SJSA1 (cell line): ENCODE results near the gene FXYD7. TPM values are rescaled to one million over a fixed set of nuclear protein-coding genes. Genes with fewer than 3 reads are reported as not detected.
"Not testable (repeated sequence)": the region's sequence is repeated elsewhere in the genome, so short reads cannot be mapped to it uniquely, and the experiment has no call there.

Experiments used
- DNase-seq, 2 experiments: peaks; one replicate each; pipeline ENCODE4 v3.0.0-alpha.2; 2015 to 2020; ENCODE audit warnings: low spot score in 2 of 2, low read depth in 1 of 2
- H3K27ac ChIP-seq: fragments of 250-450 bp; sonication (Bioruptor Pico); 2 replicates; pipeline ENCODE4 v1.5.1; 2020; ENCODE audit warnings: mild to moderate bottlenecking, moderate library complexity
- H3K27me3 ChIP-seq: fragments of 250-450 bp; sonication (Bioruptor Pico); replicated peaks from 2 replicates; pipeline ENCODE4 v1.5.1; 2020; ENCODE audit warnings: mild to moderate bottlenecking, moderate library complexity
- H3K36me3 ChIP-seq: fragments of 250-450 bp; sonication (Bioruptor Pico); 2 replicates; pipeline ENCODE4 v1.5.1; 2020; ENCODE audit warnings: mild to moderate bottlenecking
- H3K4me1 ChIP-seq: fragments of 250-450 bp; sonication (Bioruptor Pico); replicated peaks from 2 replicates; pipeline ENCODE4 v1.6.1; 2021; ENCODE audit warnings: mild to moderate bottlenecking
- H3K4me3 ChIP-seq: fragments of 250-450 bp; sonication (Bioruptor Pico); 2 replicates; pipeline ENCODE4 v1.5.1; 2020; ENCODE audit warnings: mild to moderate bottlenecking
- H3K9me3 ChIP-seq: fragments of 250-450 bp; sonication (Bioruptor Pico); replicated peaks from 2 replicates; pipeline ENCODE4 v1.5.1; 2020; ENCODE audit warnings: mild to moderate bottlenecking
- total RNA-seq: library from RNA; depleted of rRNA; stranded (reverse); fragments of >200 nt; shearing (Covaris generic); gene quantifications from 2 replicates; pipeline ENCODE4 v1.2.3, GENCODE V29; 2014; rRNA removed

FXYD7 gene
- total RNA-seq = not detected in 2 replicates

- no peak for DNase-seq
Measured at GRCh38 chr19:35143231-35143715, at the start of gene FXYD7. TSS of gene FXYD7 (plus strand) at chr19:35143255. CDS start at chr19:35143334, 79 bp downstream.

GRCh38 chr19:35093430-35093829 is 49.6 kb upstream of the FXYD7 start:
- H3K36me3 ChIP-seq = no peaks in the 10 kb centered on the region
- no peak overlapping the region for H3K27ac ChIP-seq

More at GRCh38 chr19:35143231-35143715, at the start of gene FXYD7:
- no peak within 1 kb of the TSS for H3K4me3 ChIP-seq
- no peaks in the 10 kb centered on the region for H3K4me1 ChIP-seq
- no peak within 1 kb of the TSS for H3K27ac ChIP-seq
- 0 out of 2 replicates have a peak, but pooled peaks cover 5% of the 10 kb centered on the region for H3K9me3 ChIP-seq
- no peaks in the 10 kb centered on the region for H3K36me3 ChIP-seq
- H3K27me3 ChIP-seq = peaks cover 23% of the 10 kb centered on the region; the same call in 1 of the 2 replicates

GRCh38 chr19:35093941-35094647 is 49.0 kb upstream of the FXYD7 start:
- Histone ChIP-seq H3K27ac (no peak overlapping the region), H3K27me3 (no peaks in the 10 kb centered on the region)
- DNase-seq = no peak

More at GRCh38 chr19:35093430-35093829, 49.6 kb upstream of the FXYD7 start:
- no peaks in the 10 kb centered on the region for H3K27me3 ChIP-seq
- H3K9me3 ChIP-seq = no peaks in the 10 kb centered on the region
- no peak overlapping the region for H3K4me3 ChIP-seq
- H3K4me1 ChIP-seq = peaks cover 11% of the 10 kb centered on the region
- no peak for DNase-seq

GRCh38 chr19:35094656-35095055 is 48.4 kb upstream of the FXYD7 start:
- H3K27ac ChIP-seq = no peak overlapping the region
- H3K4me1 ChIP-seq = no peaks in the 10 kb centered on the region; the same call in 1 of the 2 replicates
- no peaks in the 10 kb centered on the region for H3K36me3 ChIP-seq
- H3K9me3 ChIP-seq = no peaks in the 10 kb centered on the region
- no peak for DNase-seq
- H3K4me3 ChIP-seq = no peak overlapping the region
- H3K27me3 ChIP-seq = no peaks in the 10 kb centered on the region

More at GRCh38 chr19:35093941-35094647, 49.0 kb upstream of the FXYD7 start:
- Histone ChIP-seq H3K9me3 (no peaks in the 10 kb centered on the region), H3K4me3 (no peak overlapping the region), H3K36me3 (no peaks in the 10 kb centered on the region), H3K4me1 (peaks cover 4% of the 10 kb centered on the region)

- H3K4me1 ChIP-seq = no peaks in the 10 kb centered on the region; the same call in 1 of the 2 replicates
- no peaks in the 10 kb centered on the region for H3K27me3 ChIP-seq
- no peak overlapping the region for H3K4me3 ChIP-seq
- no peaks in the 10 kb centered on the region for H3K9me3 ChIP-seq
- no peaks in the 10 kb centered on the region for H3K36me3 ChIP-seq
- H3K27ac ChIP-seq = no peak overlapping the region
- DNase-seq = no peak
Measured at GRCh38 chr19:35095667-35096368, 47.2 kb upstream of the FXYD7 start.

GRCh38 chr19:35098413-35099049 is 44.5 kb upstream of the FXYD7 start:
- no peaks in the 10 kb centered on the region for H3K4me1 ChIP-seq
- H3K36me3 ChIP-seq = no peaks in the 10 kb centered on the region
- no peaks in the 10 kb centered on the region for H3K27me3 ChIP-seq
- no peak overlapping the region for H3K27ac ChIP-seq
- no peaks in the 10 kb centered on the region for H3K9me3 ChIP-seq
- H3K4me3 ChIP-seq = no peak overlapping the region
- DNase-seq = no peak

GRCh38 chr19:35099155-35099896 is 43.7 kb upstream of the FXYD7 start:
- no peak for DNase-seq
- no peaks in the 10 kb centered on the region for H3K9me3 ChIP-seq
- H3K4me3 ChIP-seq = no peak overlapping the region
- H3K4me1 ChIP-seq = no peaks in the 10 kb centered on the region
- no peaks in the 10 kb centered on the region for H3K36me3 ChIP-seq
- H3K27me3 ChIP-seq = no peaks in the 10 kb centered on the region
- no peak overlapping the region for H3K27ac ChIP-seq

GRCh38 chr19:35099897-35100275 is 43.2 kb upstream of the FXYD7 start:
- no peak for DNase-seq
- no peaks in the 10 kb centered on the region for H3K4me1 ChIP-seq

GRCh38 chr19:35100588-35101533 is 42.2 kb upstream of the FXYD7 start:
- H3K4me3 ChIP-seq = no peak overlapping the region
- DNase-seq = no peak
- no peaks in the 10 kb centered on the region for H3K36me3 ChIP-seq
- no peak overlapping the region for H3K27ac ChIP-seq
- no peaks in the 10 kb centered on the region for H3K9me3 ChIP-seq
- no peaks in the 10 kb centered on the region for H3K4me1 ChIP-seq
- H3K27me3 ChIP-seq = no peaks in the 10 kb centered on the region

More at GRCh38 chr19:35099897-35100275, 43.2 kb upstream of the FXYD7 start:
- no peaks in the 10 kb centered on the region for H3K36me3 ChIP-seq
- no peak overlapping the region for H3K4me3 ChIP-seq
- no peaks in the 10 kb centered on the region for H3K9me3 ChIP-seq
- H3K27ac ChIP-seq = no peak overlapping the region
- no peaks in the 10 kb centered on the region for H3K27me3 ChIP-seq

- not testable (repeated sequence) for H3K4me1 ChIP-seq, H3K27ac ChIP-seq, H3K9me3 ChIP-seq, H3K4me3 ChIP-seq, H3K27me3 ChIP-seq, DNase-seq, H3K36me3 ChIP-seq
Measured at GRCh38 chr19:35101949-35102348, 41.1 kb upstream of the FXYD7 start.

GRCh38 chr19:35103614-35104013 is 39.4 kb upstream of the FXYD7 start:
- not testable (repeated sequence) for H3K27me3 ChIP-seq, H3K36me3 ChIP-seq, H3K9me3 ChIP-seq, H3K4me3 ChIP-seq, DNase-seq, H3K27ac ChIP-seq, H3K4me1 ChIP-seq

- Histone ChIP-seq H3K27me3 (no peaks in the 10 kb centered on the region), H3K4me1 (no peaks in the 10 kb centered on the region; the same call in 1 of the 2 replicates), H3K9me3 (no peaks in the 10 kb centered on the region), H3K4me3 (no peak overlapping the region), H3K36me3 (no peaks in the 10 kb centered on the region), H3K27ac (no peak overlapping the region)
- DNase-seq = no peak
Measured at GRCh38 chr19:35104361-35104760, 38.7 kb upstream of the FXYD7 start.
